Breast epithelium (tissue), 3 donors: ENCODE results near the gene ANKRD44.

Experiments
- POLR2A ChIP-seq: fragments of 450-650 bp; IDR thresholded peaks from one replicate; pipeline ENCODE4 v1.6.1; 2016; ENCODE audit warnings: antibody characterized with exemption, mild to moderate bottlenecking, moderate library complexity
- POLR2AphosphoS5 ChIP-seq, 3 donors: sonication (generic); formaldehyde crosslinking; IDR thresholded peaks; one replicate each; pipeline ENCODE4 v1.6.1; 2017; ENCODE audit warnings: antibody characterized with exemption in 3 of 3
- TF ChIP-seq, protein P1 (sequence below), 3 donors: fragments of 450-650 bp; IDR thresholded peaks; one replicate each; pipeline ENCODE4 v1.5.1; 2016 to 2017; ENCODE audit warnings: antibody characterized with exemption in 3 of 3, mild to moderate bottlenecking in 3 of 3, moderate library complexity in 3 of 3

- TF ChIP-seq POLR2A (no peak), POLR2AphosphoS5 (IDR thresholded peaks at IDR 0.05) (no peak)
- TF ChIP-seq, protein P1, sequence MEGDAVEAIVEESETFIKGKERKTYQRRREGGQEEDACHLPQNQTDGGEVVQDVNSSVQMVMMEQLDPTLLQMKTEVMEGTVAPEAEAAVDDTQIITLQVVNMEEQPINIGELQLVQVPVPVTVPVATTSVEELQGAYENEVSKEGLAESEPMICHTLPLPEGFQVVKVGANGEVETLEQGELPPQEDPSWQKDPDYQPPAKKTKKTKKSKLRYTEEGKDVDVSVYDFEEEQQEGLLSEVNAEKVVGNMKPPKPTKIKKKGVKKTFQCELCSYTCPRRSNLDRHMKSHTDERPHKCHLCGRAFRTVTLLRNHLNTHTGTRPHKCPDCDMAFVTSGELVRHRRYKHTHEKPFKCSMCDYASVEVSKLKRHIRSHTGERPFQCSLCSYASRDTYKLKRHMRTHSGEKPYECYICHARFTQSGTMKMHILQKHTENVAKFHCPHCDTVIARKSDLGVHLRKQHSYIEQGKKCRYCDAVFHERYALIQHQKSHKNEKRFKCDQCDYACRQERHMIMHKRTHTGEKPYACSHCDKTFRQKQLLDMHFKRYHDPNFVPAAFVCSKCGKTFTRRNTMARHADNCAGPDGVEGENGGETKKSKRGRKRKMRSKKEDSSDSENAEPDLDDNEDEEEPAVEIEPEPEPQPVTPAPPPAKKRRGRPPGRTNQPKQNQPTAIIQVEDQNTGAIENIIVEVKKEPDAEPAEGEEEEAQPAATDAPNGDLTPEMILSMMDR (IDR thresholded peaks at IDR 0.05): no peak
Measured at GRCh38 chr2:197240421-197241041, 70.0 kb downstream of the ANKRD44 start.
